GM03348 (cell line): ENCODE data around the gene TFCP2L1.
"Not testable (repeated sequence)": the region's sequence is repeated elsewhere in the genome, so short reads cannot be mapped to it uniquely, and the experiment has no call there.

Source experiments
- DNase-seq: peaks from one replicate; pipeline ENCODE4 v3.0.0; 2012; ENCODE audit warnings: low spot score

TFCP2L1 gene

GRCh38 chr2:121242175-121242875 lies 42.7 kb downstream of the TFCP2L1 start:
- no peak for DNase-seq

- no peak for DNase-seq
Measured at GRCh38 chr2:121241466-121241865, 43.5 kb downstream of the TFCP2L1 start.

- no peak for DNase-seq
Measured at GRCh38 chr2:121240436-121240835, 44.6 kb downstream of the TFCP2L1 start.

GRCh38 chr2:121239969-121240368 lies 45.0 kb downstream of the TFCP2L1 start:
- DNase-seq, result no peak

GRCh38 chr2:121239471-121239870 lies 45.5 kb downstream of the TFCP2L1 start:
- no peak for DNase-seq

- DNase-seq, result no peak
Measured at GRCh38 chr2:121238828-121239227, 46.2 kb downstream of the TFCP2L1 start.

- DNase-seq, result no peak
Measured at GRCh38 chr2:121237980-121238665, 46.9 kb downstream of the TFCP2L1 start.

- no peak for DNase-seq
Measured at GRCh38 chr2:121237336-121237979, 47.5 kb downstream of the TFCP2L1 start.

GRCh38 chr2:121236650-121237180 lies 48.3 kb downstream of the TFCP2L1 start:
- DNase-seq, result no peak

GRCh38 chr2:121236101-121236640 lies 48.8 kb downstream of the TFCP2L1 start:
- DNase-seq, result no peak

GRCh38 chr2:121235542-121235941 lies 49.5 kb downstream of the TFCP2L1 start:
- DNase-seq, result no peak

- DNase-seq, result no peak
Measured at GRCh38 chr2:121234791-121235190, 50.2 kb downstream of the TFCP2L1 start.

- no peak for DNase-seq
Measured at GRCh38 chr2:121234144-121234543, 50.9 kb downstream of the TFCP2L1 start.

GRCh38 chr2:121233486-121234110 lies 51.4 kb downstream of the TFCP2L1 start:
- no peak for DNase-seq

- no peak for DNase-seq
Measured at GRCh38 chr2:121232626-121233265, 52.3 kb downstream of the TFCP2L1 start.

GRCh38 chr2:121231385-121232000 lies 53.5 kb downstream of the TFCP2L1 start:
- DNase-seq, result no peak

- no peak for DNase-seq
Measured at GRCh38 chr2:121228521-121228920, 56.5 kb downstream of the TFCP2L1 start.

GRCh38 chr2:121227381-121228144 lies 57.4 kb downstream of the TFCP2L1 start:
- DNase-seq, result not testable (repeated sequence)

GRCh38 chr2:121225681-121226080 lies 59.3 kb downstream of the TFCP2L1 start:
- DNase-seq, result not testable (repeated sequence)

- no peak for DNase-seq
Measured at GRCh38 chr2:121220995-121221394, 64.0 kb downstream of the TFCP2L1 start.
